H9 (cell line): ENCODE measurements around the gene BTN2A1. TPM values are rescaled to one million over a fixed set of nuclear protein-coding genes. Genes with fewer than 3 reads are reported as not detected.

Experiments used
- DNase-seq: peaks from one replicate; pipeline ENCODE4 v3.0.0-alpha.2; 2017
- H2AFZ ChIP-seq: one replicate; pipeline ENCODE4 v1.6.1; 2013; ENCODE audit warnings: mild to moderate bottlenecking, low read length, control low read depth, moderate library complexity
- H2AK5ac ChIP-seq: 2 replicates; pipeline ENCODE4 v1.6.1; 2013; ENCODE audit warnings: low read length, control low read depth, mixed read lengths; ENCODE audit not compliant: insufficient read length
- H2BK120ac ChIP-seq: one replicate; pipeline ENCODE4 v1.6.1; 2013; ENCODE audit warnings: low read depth, mild to moderate bottlenecking, low read length, control low read depth, inconsistent platforms; ENCODE audit not compliant: poor library complexity, severe bottlenecking
- H2BK12ac ChIP-seq: 2 replicates; pipeline ENCODE4 v1.6.1; 2013; ENCODE audit warnings: low read length, control low read depth, mixed read lengths, low read depth; ENCODE audit not compliant: insufficient read length
- H2BK15ac ChIP-seq: 2 replicates; pipeline ENCODE4 v1.6.1; 2013; ENCODE audit warnings: low read depth, low read length, control low read depth
- H2BK20ac ChIP-seq: one replicate; pipeline ENCODE4 v1.6.1; 2013; ENCODE audit warnings: low read depth, mild to moderate bottlenecking, low read length, control low read depth, inconsistent platforms; ENCODE audit not compliant: poor library complexity, severe bottlenecking
- H2BK5ac ChIP-seq: 2 replicates; pipeline ENCODE4 v1.6.1; 2013; ENCODE audit warnings: low read length, control low read depth, mixed read lengths; ENCODE audit not compliant: insufficient read length
- H3K14ac ChIP-seq: 2 replicates; pipeline ENCODE4 v1.6.1; 2013; ENCODE audit warnings: low read length, control low read depth; ENCODE audit not compliant: insufficient read depth
- H3K18ac ChIP-seq: 2 replicates; pipeline ENCODE4 v1.6.1; 2013; ENCODE audit warnings: low read depth, mild to moderate bottlenecking, mixed read lengths, low read length, control low read depth; ENCODE audit not compliant: insufficient read length
- H3K23ac ChIP-seq: 2 replicates; pipeline ENCODE4 v1.6.1; 2013; ENCODE audit warnings: low read length, control low read depth, mixed read lengths, low read depth; ENCODE audit not compliant: insufficient read length
- H3K23me2 ChIP-seq: 2 replicates; pipeline ENCODE4 v1.6.1; 2013; ENCODE audit warnings: low read depth, mild to moderate bottlenecking, mixed read lengths, low read length, control low read depth; ENCODE audit not compliant: insufficient read length, poor library complexity, severe bottlenecking
- H3K27ac ChIP-seq: 2 replicates; pipeline ENCODE4 v1.5.1; 2013; ENCODE audit warnings: low read length, control low read depth, mixed read lengths, low read depth; ENCODE audit not compliant: insufficient read length
- H3K27me3 ChIP-seq: 2 replicates; pipeline ENCODE4 v1.6.1; 2013; ENCODE audit warnings: low read length, control low read depth, inconsistent platforms; ENCODE audit not compliant: insufficient read depth
- H3K4ac ChIP-seq: 2 replicates; pipeline ENCODE4 v1.6.1; 2013; ENCODE audit warnings: low read depth, mild to moderate bottlenecking, control low read depth, inconsistent platforms, low read length, moderate library complexity
- H3K4me1 ChIP-seq: 2 replicates; pipeline ENCODE4 v1.6.1; 2013; ENCODE audit warnings: low read length, control low read depth, inconsistent platforms; ENCODE audit not compliant: insufficient read depth
- H3K4me2 ChIP-seq: 2 replicates; pipeline ENCODE4 v1.6.1; 2013; ENCODE audit warnings: low read length, control low read depth, mixed read lengths; ENCODE audit not compliant: insufficient read length, insufficient read depth
- H3K56ac ChIP-seq: 2 replicates; pipeline ENCODE4 v1.6.1; 2013; ENCODE audit warnings: low read depth, mild to moderate bottlenecking, mixed read lengths, low read length, control low read depth; ENCODE audit not compliant: insufficient read length
- H3K79me1 ChIP-seq: 2 replicates; pipeline ENCODE4 v1.6.1; 2013; ENCODE audit warnings: low read depth, mild to moderate bottlenecking, moderate library complexity, low read length, control low read depth, inconsistent platforms; ENCODE audit not compliant: insufficient read depth, poor library complexity, severe bottlenecking
- H3K79me2 ChIP-seq: 2 replicates; pipeline ENCODE4 v1.6.1; 2013; ENCODE audit warnings: low read length, control low read depth, inconsistent platforms; ENCODE audit not compliant: insufficient read depth
- H3K9ac ChIP-seq: 2 replicates; pipeline ENCODE4 v1.6.1; 2013; ENCODE audit warnings: low read length, control low read depth, mixed read lengths; ENCODE audit not compliant: insufficient read length; ENCODE audit errors: extremely low read depth
- H3K9me3 ChIP-seq: one replicate; pipeline ENCODE4 v1.6.1; 2013; ENCODE audit warnings: low read depth, low read length, inconsistent platforms; ENCODE audit not compliant: control insufficient read depth
- H3T11ph ChIP-seq: one replicate; pipeline ENCODE4 v1.6.1; 2013; ENCODE audit warnings: mild to moderate bottlenecking, low read length, control low read depth, inconsistent platforms
- H4K20me1 ChIP-seq: one replicate; pipeline ENCODE4 v1.6.1; 2013; ENCODE audit not compliant: control insufficient read depth, insufficient read length, insufficient read depth
- H4K5ac ChIP-seq: 2 replicates; pipeline ENCODE4 v1.6.1; 2013; ENCODE audit warnings: low read depth, mild to moderate bottlenecking, mixed read lengths, low read length, control low read depth; ENCODE audit not compliant: insufficient read length
- H4K8ac ChIP-seq: replicated peaks from 2 replicates; pipeline ENCODE4 v1.6.1; 2013; ENCODE audit warnings: low read length, control low read depth, mixed read lengths, low read depth; ENCODE audit not compliant: insufficient read length
- H4K91ac ChIP-seq: 2 replicates; pipeline ENCODE4 v1.6.1; 2013; ENCODE audit warnings: low read depth, mild to moderate bottlenecking, moderate library complexity, mixed read lengths, low read length, control low read depth; ENCODE audit not compliant: insufficient read length
- H3K27ac Mint-ChIP-seq, 3 experiments: 2 replicates in 2 of 3; 3 replicates in 1 of 3; pipeline ENCODE4 v1.8.0; 2020 to 2021; ENCODE audit warnings: mixed read lengths in 3 of 3, mild to moderate bottlenecking in 1 of 3, moderate library complexity in 1 of 3
- H3K27me3 Mint-ChIP-seq: 2 replicates; pipeline ENCODE4 v1.8.0; 2021; ENCODE audit warnings: low read depth, mild to moderate bottlenecking, moderate library complexity, mixed read lengths
- H3K36me3 Mint-ChIP-seq, 3 experiments: 2 replicates in 2 of 3; 3 replicates in 1 of 3; pipeline ENCODE4 v1.8.0; 2020 to 2021; ENCODE audit warnings: low read depth in 3 of 3, mixed read lengths in 3 of 3; ENCODE audit not compliant: insufficient read depth in 1 of 3
- H3K4me1 Mint-ChIP-seq, 2 experiments: 2 replicates each; pipeline ENCODE4 v1.8.0; 2020; ENCODE audit warnings: mixed read lengths in 2 of 2
- H3K4me3 Mint-ChIP-seq, 2 experiments: 2 replicates in 1 of 2; 3 replicates in 1 of 2; pipeline ENCODE4 v1.8.0; 2020 to 2021; ENCODE audit warnings: mild to moderate bottlenecking in 2 of 2, mixed read lengths in 2 of 2, moderate library complexity in 1 of 2
- H3K9me3 Mint-ChIP-seq, 2 experiments: 2 replicates in 1 of 2; 3 replicates in 1 of 2; pipeline ENCODE4 v1.8.0; 2020; ENCODE audit warnings: mild to moderate bottlenecking in 2 of 2, mixed read lengths in 2 of 2, moderate library complexity in 1 of 2
- CTCF ChIP-seq: fragments of 200-600 bp; sonication (generic); conservative IDR thresholded peaks from 3 replicates; pipeline ENCODE4 v1.8.0; 2021; ENCODE audit warnings: antibody characterized with exemption, mild to moderate bottlenecking
- WGBS: extraction: QIAGEN DNeasy Blood & Tissue Kit; methylation state at CpG from one replicate; pipeline ENCODE4 v1.1.7; 2013; ENCODE audit warnings: missing lambda C conversion rate, low lambda C conversion rate, mixed read lengths; ENCODE audit not compliant: insufficient read length; ENCODE audit errors: extremely low coverage; 5-methylcytosine and 5-hydroxymethylcytosine counted together
- total RNA-seq: library from RNA; stranded (reverse); gene quantifications from 2 replicates; pipeline ENCODE4 v1.2.1, GENCODE V29; 2021

Gene BTN2A1
- total RNA-seq, 1 experiment from 2014 or later, result 18.4 TPM

- Histone ChIP-seq H3K4ac (no peak overlapping the region), H3K14ac (no peak overlapping the region), H2BK20ac (no peak overlapping the region), H3K79me2 (no peaks in the 10 kb centered on the region), H3K4me1 (no peaks in the 10 kb centered on the region), H3K27ac (no peak overlapping the region), H4K8ac (no peak overlapping the region), H3K18ac (no peak overlapping the region), H3K9me3 (no peaks in the 10 kb centered on the region), H2AFZ (no peak overlapping the region), H3K23me2 (peaks cover 5% of the 10 kb centered on the region), H2AK5ac (no peak overlapping the region), H2BK5ac (no peak overlapping the region), H3K79me1 (no peaks in the 10 kb centered on the region), H3K27me3 (no peaks in the 10 kb centered on the region), H2BK120ac (no peak overlapping the region), H2BK12ac (no peak overlapping the region), H3K56ac (no peak overlapping the region), H3K9ac (no peak overlapping the region), H4K5ac (no peak overlapping the region), H3K23ac (no peak overlapping the region), H4K20me1 (no peaks in the 10 kb centered on the region), H2BK15ac (no peak overlapping the region), H3K4me2 (no peak overlapping the region), H4K91ac (no peak overlapping the region), H3T11ph (no peak overlapping the region)
- Mint-ChIP-seq H3K27me3 (peaks cover 2% of the 10 kb centered on the region), H3K4me3 (no peak overlapping the region), H3K36me3 (no peaks in the 10 kb centered on the region; a peak in 1 of 7 replicates), H3K27ac (no peak overlapping the region), H3K9me3 (no peaks in the 10 kb centered on the region; a peak in 1 of 5 replicates), H3K4me1 (peaks cover 7 to 8% of the 10 kb centered on the region in 2 experiments)
- DNase-seq, result no peak
- WGBS, result no CpG with 5 or more reads among the region's 9 CpGs
- no peak for TF ChIP-seq CTCF
Measured at GRCh38 chr6:26516481-26517427, 59.0 kb downstream of the BTN2A1 start.

Other genes starting within 250 kb of the BTN2A1 start
- 3.3 and 4.0 TPM in 2 replicates for gene BTN3A2, start 92.8 kb upstream of the BTN2A1 start, total RNA-seq
- gene BTN2A2, start 74.8 kb upstream of the BTN2A1 start, total RNA-seq, result 14.4 and 17.4 TPM in 2 replicates
- gene BTN3A1, start 55.7 kb upstream of the BTN2A1 start, total RNA-seq, result 2.5 and 3.1 TPM in 2 replicates
- gene BTN3A3, start 17.5 kb upstream of the BTN2A1 start, total RNA-seq, result 1.9 and 2.0 TPM in 2 replicates
- gene BTN1A1, start 42.3 kb downstream of the BTN2A1 start, total RNA-seq, result 0.15 and 0.18 TPM in 2 replicates
- 50.4 and 54.7 TPM in 2 replicates for gene HMGN4, start 80.4 kb downstream of the BTN2A1 start, total RNA-seq
- gene ABT1, start 139.0 kb downstream of the BTN2A1 start, total RNA-seq, result 26.4 and 27.3 TPM in 2 replicates
- 34.5 and 39.1 TPM in 2 replicates for gene ZNF322, start 201.8 kb downstream of the BTN2A1 start, total RNA-seq